Nephron (organoid): ENCODE results near the gene ASAP2.
"Not testable (repeated sequence)": the region's sequence is repeated elsewhere in the genome, so short reads cannot be mapped to it uniquely, and the experiment has no call there.

Experiments
- H3K27ac Mint-ChIP-seq, 3 experiments: 2 replicates each; pipeline ENCODE4 v1.8.0; 2020; ENCODE audit warnings: mixed read lengths in 3 of 3, mild to moderate bottlenecking in 2 of 3, moderate library complexity in 1 of 3
- H3K27me3 Mint-ChIP-seq: 2 replicates; pipeline ENCODE4 v1.8.0; 2021; ENCODE audit warnings: low read depth, mild to moderate bottlenecking, moderate library complexity, mixed read lengths
- H3K36me3 Mint-ChIP-seq: 2 replicates; pipeline ENCODE4 v1.8.0; 2020; ENCODE audit warnings: low read depth, mixed read lengths
- H3K4me1 Mint-ChIP-seq: 2 replicates; pipeline ENCODE4 v1.8.0; 2020; ENCODE audit warnings: mixed read lengths
- H3K4me3 Mint-ChIP-seq, 3 experiments: 2 replicates each; pipeline ENCODE4 v1.8.0; 2020; ENCODE audit warnings: mild to moderate bottlenecking in 3 of 3, mixed read lengths in 3 of 3, moderate library complexity in 2 of 3
- H3K9me3 Mint-ChIP-seq: 2 replicates; pipeline ENCODE4 v1.8.0; 2020; ENCODE audit warnings: mixed read lengths
- CTCF ChIP-seq, 3 experiments: fragments of 200-600 bp; sonication (generic); IDR thresholded peaks; one replicate each; pipeline ENCODE4 v1.5.0; 2021; ENCODE audit warnings: antibody characterized with exemption in 3 of 3; ENCODE audit not compliant: unreplicated experiment in 3 of 3

The ASAP2 gene

GRCh38 chr2:9212010-9212635 lies 5.5 kb downstream of the ASAP2 start:
- no peak overlapping the region for H3K27ac Mint-ChIP-seq
- H3K9me3 Mint-ChIP-seq: no peaks in the 10 kb centered on the region
- H3K4me1 Mint-ChIP-seq: peaks cover 40% of the 10 kb centered on the region
- TF ChIP-seq CTCF (IDR thresholded peaks at IDR 0.05; ENCODE audit: unreplicated experiment in 3 of 3): no peak
- no peaks in the 10 kb centered on the region for H3K27me3 Mint-ChIP-seq
- peaks cover 9% of the 10 kb centered on the region for H3K36me3 Mint-ChIP-seq
- H3K4me3 Mint-ChIP-seq: no peak overlapping the region

- no peaks in the 10 kb centered on the region for H3K9me3 Mint-ChIP-seq
- H3K27ac Mint-ChIP-seq: peak overlapping the region in 1 of 3 experiments; percentile 14
- no peak overlapping the region for H3K4me3 Mint-ChIP-seq
- H3K4me1 Mint-ChIP-seq: peaks cover 38% of the 10 kb centered on the region
- no peak for TF ChIP-seq CTCF (IDR thresholded peaks at IDR 0.05; ENCODE audit: unreplicated experiment in 3 of 3)
- peaks cover 15% of the 10 kb centered on the region for H3K36me3 Mint-ChIP-seq
- no peaks in the 10 kb centered on the region for H3K27me3 Mint-ChIP-seq
Observed at GRCh38 chr2:9212661-9213411, 6.2 kb downstream of the ASAP2 start.

- H3K4me3 Mint-ChIP-seq: no peak overlapping the region
- peaks cover 22% of the 10 kb centered on the region for H3K36me3 Mint-ChIP-seq
- H3K9me3 Mint-ChIP-seq: no peaks in the 10 kb centered on the region
- H3K27me3 Mint-ChIP-seq: no peaks in the 10 kb centered on the region
- peak overlapping the region in 1 of 3 experiments; percentile 14 for H3K27ac Mint-ChIP-seq
- H3K4me1 Mint-ChIP-seq: peaks cover 30% of the 10 kb centered on the region
- TF ChIP-seq CTCF (IDR thresholded peaks at IDR 0.05; ENCODE audit: unreplicated experiment in 3 of 3): no peak
Observed at GRCh38 chr2:9213477-9214051, 7.0 kb downstream of the ASAP2 start.

GRCh38 chr2:9214873-9215272 lies 8.3 kb downstream of the ASAP2 start:
- Mint-ChIP-seq H3K9me3 (no peaks in the 10 kb centered on the region), H3K4me3 (no peak overlapping the region), H3K27ac (peak overlapping the region in 1 of 3 experiments; percentile 15), H3K36me3 (peaks cover 27% of the 10 kb centered on the region), H3K4me1 (peaks cover 29% of the 10 kb centered on the region), H3K27me3 (no peaks in the 10 kb centered on the region)
- no peak for TF ChIP-seq CTCF (IDR thresholded peaks at IDR 0.05; ENCODE audit: unreplicated experiment in 3 of 3)

- no peak for TF ChIP-seq CTCF (IDR thresholded peaks at IDR 0.05; ENCODE audit: unreplicated experiment in 3 of 3)
- Mint-ChIP-seq H3K4me3 (no peak overlapping the region), H3K36me3 (peaks cover 29% of the 10 kb centered on the region), H3K27me3 (no peaks in the 10 kb centered on the region), H3K9me3 (peaks cover 2% of the 10 kb centered on the region), H3K4me1 (peaks cover 24% of the 10 kb centered on the region), H3K27ac (peak overlapping the region in 2 of 3 experiments; percentile 5 to 38)
Observed at GRCh38 chr2:9215680-9216079, 9.1 kb downstream of the ASAP2 start.

- not testable (repeated sequence) for H3K27me3 Mint-ChIP-seq, H3K4me3 Mint-ChIP-seq, H3K9me3 Mint-ChIP-seq
- H3K27ac Mint-ChIP-seq: peak overlapping the region in 2 of 3 experiments; percentile 5 to 38
- H3K4me1 Mint-ChIP-seq: peaks cover 28% of the 10 kb centered on the region
- H3K36me3 Mint-ChIP-seq: peaks cover 33% of the 10 kb centered on the region
Observed at GRCh38 chr2:9216143-9216542, 9.5 kb downstream of the ASAP2 start.
